Skeletal muscle cell (primary cell): ENCODE results near the gene CGAS.
A peak's percentile ranks its signal among the peaks of the same experiment; 100 is the strongest.
"Not testable (repeated sequence)": the region's sequence is repeated elsewhere in the genome, so short reads cannot be mapped to it uniquely, and the experiment has no call there.

Experiments used
- DNase-seq: peaks from one replicate; pipeline ENCODE4 v3.0.0-alpha.2; 2010; ENCODE audit warnings: low read depth
- H3K4me3 ChIP-seq: 2 replicates; pipeline ENCODE4 v1.5.1; 2011; ENCODE audit warnings: low read depth, mild to moderate bottlenecking, control low read depth, low read length, moderate library complexity

Gene CGAS

GRCh38 chr6:73452107-73452461, at the start of gene CGAS:
Gene CGAS, minus strand, starts transcription at chr6:73452297. Its CDS starts 116 bp downstream, at chr6:73452181.
- DNase-seq = no peak
- peak within 1 kb of the TSS; percentile 61 for H3K4me3 ChIP-seq

GRCh38 chr6:73497915-73498314, 45.8 kb upstream of the CGAS start:
- DNase-seq = no peak
- no peak overlapping the region for H3K4me3 ChIP-seq

GRCh38 chr6:73491377-73491776, 39.3 kb upstream of the CGAS start:
- H3K4me3 ChIP-seq = no peak overlapping the region
- DNase-seq = no peak

DNA sequence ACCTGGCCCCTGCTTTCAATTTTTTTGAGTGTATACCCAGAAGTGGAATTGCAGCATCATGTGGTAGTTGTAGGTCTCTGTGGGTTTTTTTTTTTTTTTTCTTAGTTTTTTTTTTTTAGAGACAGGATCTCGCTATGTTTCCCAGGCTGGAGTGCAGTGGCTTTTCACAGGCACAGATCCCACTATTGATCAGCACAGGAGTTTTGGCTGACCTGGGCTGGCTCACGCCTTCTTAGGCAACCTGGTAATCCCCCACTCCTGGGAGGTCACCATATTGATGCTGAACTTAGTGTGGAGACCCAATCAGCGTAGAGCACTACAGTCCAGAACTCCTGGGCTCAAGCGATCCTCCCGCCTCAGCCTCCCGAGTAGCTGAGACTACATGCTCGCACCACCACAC, 35.4 kb upstream of the CGAS start:
- H3K4me3 ChIP-seq = no peak overlapping the region
- no peak for DNase-seq

DNA sequence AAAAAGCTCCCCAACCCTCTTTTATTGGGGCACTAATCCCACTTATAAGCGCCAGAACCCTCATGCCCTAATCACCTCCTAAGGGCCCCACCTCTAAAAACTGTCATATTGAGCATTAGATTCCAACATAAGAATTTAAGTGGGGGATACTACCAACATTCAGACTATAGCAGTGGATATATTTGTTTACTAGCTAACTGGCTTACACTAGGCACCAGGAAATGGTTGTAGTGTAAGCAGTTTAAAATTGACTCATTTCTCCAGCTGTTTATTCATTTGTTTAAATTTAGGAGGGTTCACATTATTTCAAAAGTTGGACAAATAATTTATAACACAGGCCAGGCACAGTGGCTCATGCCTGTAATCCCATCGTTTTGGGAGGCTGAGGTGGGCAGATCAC, 32.3 kb upstream of the CGAS start:
- DNase-seq = no peak
- H3K4me3 ChIP-seq = no peak overlapping the region

- DNase-seq = no peak
- H3K4me3 ChIP-seq = no peak overlapping the region
Observed at GRCh38 chr6:73481969-73482368, 29.9 kb upstream of the CGAS start.

DNA sequence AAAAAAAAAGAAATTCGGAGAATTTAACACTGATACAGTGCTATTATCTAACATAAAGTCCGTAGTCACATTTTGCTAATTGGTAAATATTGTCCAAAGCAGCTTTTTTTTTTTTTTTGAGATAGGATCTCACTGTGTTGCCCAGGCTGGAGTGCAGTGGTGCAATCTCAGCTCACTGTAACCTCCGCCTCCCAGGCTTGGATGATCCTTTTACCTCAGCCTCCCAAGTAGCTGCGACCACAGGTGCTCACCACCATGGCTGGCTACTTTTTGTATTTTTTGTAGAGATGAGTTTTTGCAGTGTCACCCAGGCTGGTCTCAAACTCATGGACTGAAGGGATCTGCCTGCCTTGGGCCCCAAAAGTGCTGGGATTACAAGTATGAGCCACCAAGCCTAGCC, 25.3 kb upstream of the CGAS start:
- no peak overlapping the region for H3K4me3 ChIP-seq
- no peak for DNase-seq

DNA sequence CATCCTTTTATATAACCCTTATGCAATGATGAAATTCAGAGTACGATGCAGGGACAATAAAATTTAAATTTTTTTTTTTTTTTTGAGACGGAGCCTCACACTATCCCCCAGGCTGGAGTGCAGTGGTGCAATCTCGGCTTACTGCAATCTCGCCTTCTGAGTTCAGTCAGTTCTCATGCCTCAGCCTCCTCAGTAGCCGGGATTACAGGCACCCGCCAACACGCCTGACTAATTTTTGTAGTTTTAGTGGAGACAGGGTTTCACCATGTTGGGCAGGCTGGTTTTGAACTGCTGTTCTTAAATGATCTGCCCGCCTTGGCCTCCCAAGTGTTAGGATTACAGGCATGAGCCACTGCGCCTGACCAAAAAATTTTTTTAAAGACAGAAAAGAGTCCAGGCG, 24.6 kb upstream of the CGAS start:
- DNase-seq = no peak
- no peak overlapping the region for H3K4me3 ChIP-seq

DNA sequence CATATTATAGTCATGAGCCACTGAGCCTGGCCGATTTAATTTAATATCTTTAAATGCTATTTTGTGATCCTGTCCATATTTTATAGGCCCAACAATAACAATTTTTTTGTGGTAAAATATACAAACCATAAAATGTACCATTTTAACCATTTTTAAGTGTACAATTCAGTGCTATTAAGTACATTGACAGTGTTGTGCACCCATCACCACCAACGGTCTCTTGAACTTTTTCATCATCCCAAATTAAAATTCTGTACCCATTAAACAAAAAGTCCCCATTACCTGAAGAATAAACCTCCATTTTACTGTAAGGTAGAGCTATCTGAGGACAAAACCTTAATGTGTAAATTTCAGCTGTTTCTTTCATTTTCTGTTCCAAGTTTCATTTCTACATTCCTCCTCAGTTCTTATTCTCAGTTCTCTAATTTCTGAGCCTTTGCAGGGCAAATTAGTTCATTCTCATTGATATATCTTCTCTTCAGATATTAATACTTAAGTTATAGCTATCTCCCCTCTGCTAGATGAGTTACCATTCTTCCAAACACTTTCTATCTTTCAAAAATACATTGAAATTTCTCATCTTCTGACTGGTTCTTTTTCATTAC, 19.7 kb upstream of the CGAS start:
- H3K4me3 ChIP-seq = no peak overlapping the region
- no peak for DNase-seq

- peak; percentile 74 for DNase-seq
- H3K4me3 ChIP-seq = peak within 1 kb of the TSS; percentile 98
Observed at GRCh38 chr6:73461537-73462350, 9.6 kb upstream of the CGAS start, which contains the start of gene MTO1. Gene MTO1, plus strand, starts transcription at chr6:73461737. Its CDS starts 118 bp downstream, at chr6:73461855.

- DNase-seq = no peak
- no peak overlapping the region for H3K4me3 ChIP-seq
Observed at GRCh38 chr6:73460056-73460455, 8.0 kb upstream of the CGAS start.

DNA sequence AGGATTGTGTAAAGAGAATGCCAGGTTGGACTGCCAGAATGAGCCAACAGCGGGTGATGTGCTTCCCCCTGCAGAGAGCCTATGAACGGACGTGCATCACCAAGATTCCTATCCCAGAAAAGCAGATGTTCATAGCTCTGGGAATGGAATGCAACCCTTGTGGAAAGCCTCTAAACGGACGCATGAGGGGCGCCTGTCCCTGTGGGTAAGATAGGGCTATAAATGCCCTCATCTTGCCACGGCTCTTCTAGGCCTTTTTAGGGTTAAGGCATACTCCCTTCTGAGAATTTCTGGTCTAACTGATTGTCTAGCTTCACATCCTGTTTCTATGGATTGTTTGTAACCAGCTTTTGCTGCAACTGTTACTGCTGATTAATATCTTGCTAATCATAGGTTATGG, 7.4 kb upstream of the CGAS start:
- DNase-seq, H3K4me3 ChIP-seq: not testable (repeated sequence)

DNA sequence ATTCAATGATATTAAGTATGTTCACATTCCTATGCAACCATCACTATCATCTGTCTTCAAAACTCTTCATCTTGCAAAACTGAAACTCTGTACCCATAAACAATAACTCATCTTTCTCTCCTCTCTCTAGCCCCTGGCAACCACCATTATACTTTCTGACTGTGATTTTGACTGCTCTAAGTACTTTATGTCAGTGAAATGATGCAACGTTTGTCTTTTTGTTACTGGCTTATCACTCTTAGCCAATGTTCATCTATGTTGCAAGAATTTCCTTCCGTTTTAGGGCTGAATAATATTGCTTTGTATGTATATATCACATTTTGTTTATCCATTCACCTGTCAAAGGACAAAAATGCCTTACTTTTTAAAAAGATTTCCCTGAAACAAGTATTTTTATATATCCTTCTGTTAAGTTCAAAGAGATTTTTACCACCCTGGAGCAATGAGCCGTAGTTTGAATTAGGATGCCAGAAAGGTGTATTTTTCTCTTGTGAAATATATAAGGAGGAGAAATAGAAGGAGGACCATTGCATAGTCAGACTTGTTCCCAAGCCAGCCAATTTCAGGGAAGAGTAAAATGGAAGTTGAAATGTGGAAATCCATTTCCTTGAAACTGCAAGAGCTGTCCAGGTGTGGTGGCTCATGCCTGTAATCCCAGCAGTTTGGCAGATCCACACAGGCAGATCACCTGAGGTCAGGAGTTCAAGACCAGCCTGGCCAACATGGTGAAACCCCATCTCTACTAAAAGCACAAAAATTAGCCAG, 4.0 kb upstream of the CGAS start:
- no peak for DNase-seq
- no peak overlapping the region for H3K4me3 ChIP-seq

DNA sequence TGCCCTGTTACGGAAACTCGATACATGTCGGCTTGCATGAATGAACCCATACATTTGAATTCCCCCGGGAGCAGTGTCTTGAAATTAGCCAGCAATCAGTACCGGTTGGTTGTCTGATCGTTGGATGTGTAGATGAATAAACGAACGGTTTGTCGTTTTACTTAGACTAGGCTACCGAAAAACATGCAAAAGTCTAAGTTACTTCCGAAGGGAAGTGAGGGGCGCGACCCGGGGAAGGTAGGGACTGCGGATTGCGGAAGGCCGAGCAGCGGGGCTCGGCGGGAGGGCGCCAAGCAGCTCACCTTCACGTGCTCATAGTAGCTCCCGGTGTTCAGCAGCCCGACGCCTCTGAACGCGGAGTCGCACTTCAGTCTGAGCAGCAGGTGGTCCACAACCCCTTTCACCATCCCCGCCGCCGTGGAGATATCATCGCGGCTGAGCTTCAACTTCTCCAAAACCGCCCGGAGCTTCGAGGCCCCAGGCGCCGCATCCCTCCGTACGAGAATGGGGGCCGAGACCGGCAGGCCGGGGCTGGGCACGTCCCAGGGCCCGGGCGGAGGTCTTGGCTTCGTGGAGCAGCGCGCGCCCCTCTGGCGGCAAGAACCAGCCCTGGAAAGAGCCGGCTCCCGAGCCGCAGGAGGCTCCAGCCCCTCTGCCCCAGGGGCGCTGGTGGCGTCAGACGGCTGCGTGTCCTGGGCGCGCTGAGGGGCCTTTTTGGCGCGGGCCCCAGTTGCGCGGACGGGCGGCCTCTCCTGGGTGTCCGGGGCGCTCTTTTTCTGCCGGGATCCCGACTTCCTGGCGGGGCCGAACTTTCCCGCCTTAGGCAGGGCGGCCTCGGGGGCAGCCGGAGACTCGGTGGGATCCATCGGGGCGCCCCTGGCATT, 632 bp downstream of the CGAS start:
- H3K4me3 ChIP-seq = peak overlapping the region; percentile 61

DNA sequence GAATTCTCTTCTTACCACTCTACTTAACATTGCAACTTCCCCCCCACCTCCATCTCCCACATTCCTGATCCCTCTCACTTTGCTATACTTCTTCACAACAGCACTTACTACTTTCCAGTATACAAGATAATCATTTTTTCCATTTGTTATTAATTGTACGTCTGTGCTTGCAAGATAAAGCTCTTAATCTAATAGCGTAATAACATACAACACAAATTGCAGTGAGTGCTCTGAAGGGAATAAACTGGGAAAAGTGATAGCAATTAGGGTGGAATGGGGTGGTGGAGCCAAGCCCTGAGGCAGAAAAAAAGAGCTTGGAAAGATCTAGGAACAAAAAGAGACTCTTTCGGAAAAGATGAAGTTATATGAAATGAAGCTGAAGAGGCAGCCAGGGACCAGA, 8.5 kb downstream of the CGAS start:
- DNase-seq = no peak
- H3K4me3 ChIP-seq = no peak overlapping the region

More for the DNA sequence above, 632 bp downstream of the CGAS start:
- DNase-seq = no peak

- no peak for DNase-seq
- no peak overlapping the region for H3K4me3 ChIP-seq
Observed at GRCh38 chr6:73435236-73435635, 16.9 kb downstream of the CGAS start.

- H3K4me3 ChIP-seq = no peak overlapping the region
- no peak for DNase-seq
Observed at GRCh38 chr6:73421534-73421933, 30.6 kb downstream of the CGAS start.

DNA sequence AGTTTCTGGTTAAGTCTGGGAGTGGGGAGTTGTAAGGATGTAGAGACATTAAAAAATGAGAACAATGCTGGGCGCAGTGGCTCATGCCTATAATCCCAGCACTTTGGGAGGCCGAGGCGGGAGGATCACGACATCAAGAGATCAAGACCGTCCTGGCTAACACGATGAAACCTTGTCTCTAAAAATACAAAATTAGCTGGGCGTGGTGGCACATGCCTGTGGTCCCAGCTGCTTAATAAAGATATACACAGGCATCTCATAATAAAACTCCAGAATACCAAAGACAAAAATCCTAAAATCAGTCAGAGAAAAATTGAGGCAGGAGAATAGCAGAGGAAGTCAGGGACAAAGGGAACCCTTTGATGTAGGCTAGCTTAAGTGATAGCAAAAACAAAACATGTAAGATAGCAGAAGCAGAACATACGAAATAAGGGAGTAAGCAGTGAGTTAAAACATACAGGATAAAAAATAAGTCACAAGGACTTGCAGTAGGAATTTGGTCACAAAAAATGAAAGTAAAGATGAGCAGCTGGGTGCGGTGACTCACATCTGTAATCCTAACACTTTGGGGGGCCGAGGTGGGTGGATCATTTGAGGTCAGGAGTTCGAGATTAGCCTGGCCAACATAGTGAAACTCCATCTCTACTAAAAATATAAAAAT, 33.9 kb downstream of the CGAS start:
- DNase-seq = no peak

DNA sequence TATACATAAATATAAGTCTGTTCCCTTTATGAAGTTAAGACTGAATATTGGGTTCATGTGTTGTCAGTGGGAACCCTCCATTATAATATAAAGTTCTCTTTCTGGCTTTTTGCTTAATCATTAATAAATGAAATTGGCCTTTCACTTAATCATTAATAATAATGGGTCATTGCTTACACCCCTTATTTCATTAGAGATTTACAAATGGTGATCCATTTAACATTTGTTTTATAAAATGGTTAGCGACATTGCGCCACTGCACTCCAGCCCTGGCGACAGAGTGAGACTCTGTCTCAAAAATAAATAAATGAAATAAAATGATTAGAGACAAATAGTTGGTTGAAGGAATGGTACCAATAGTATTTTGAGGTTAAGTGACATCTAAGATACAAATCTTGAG, 39.0 kb downstream of the CGAS start:
- DNase-seq = no peak
- H3K4me3 ChIP-seq = no peak overlapping the region

More for the DNA sequence above, 33.9 kb downstream of the CGAS start:
- H3K4me3 ChIP-seq = no peak overlapping the region
